Thyroid gland (tissue), 4 donors: ENCODE data around the gene DHRS12. TPM values are rescaled to one million over a fixed set of nuclear protein-coding genes. Genes with fewer than 3 reads are reported as not detected.

Experiments
- DNase-seq, 2 donors: peaks; one replicate each; pipeline ENCODE4 v3.0.0-alpha.2; 2019
- H3K27ac ChIP-seq, 3 donors: fragments of 200-600 bp; sonication (generic); 1 replicate in 2 of 3; 2 replicates in 1 of 3; pipeline ENCODE4 v1.5.1; 2016 to 2019; ENCODE audit warnings: mild to moderate bottlenecking in 1 of 3, moderate library complexity in 1 of 3
- H3K27me3 ChIP-seq: fragments of 200-600 bp; sonication (generic); one replicate; pipeline ENCODE4 v1.5.1; 2019
- H3K36me3 ChIP-seq, 2 donors: fragments of 200-600 bp; sonication (generic); one replicate each; pipeline ENCODE4 v1.5.1; 2016 to 2019
- H3K4me1 ChIP-seq, 2 donors: fragments of 200-600 bp; sonication (generic); one replicate each; pipeline ENCODE4 v1.5.1; 2017 to 2019
- H3K4me3 ChIP-seq, 3 donors: fragments of 200-600 bp; sonication (generic); replicated peaks in 1 of 3; 1 replicate in 2 of 3; 2 replicates in 1 of 3; pipeline ENCODE4 v1.5.1; 2016; ENCODE audit warnings: mild to moderate bottlenecking in 1 of 3
- H3K9me3 ChIP-seq: fragments of 200-600 bp; sonication (generic); one replicate; pipeline ENCODE4 v1.5.1; 2017
- POLR2A ChIP-seq, 2 donors: fragments of 450-650 bp; IDR thresholded peaks; one replicate each; pipeline ENCODE4 v1.6.1; 2017; ENCODE audit warnings: antibody characterized with exemption in 2 of 2, mild to moderate bottlenecking in 2 of 2, moderate library complexity in 1 of 2
- WGBS, 2 donors: methylation state at CpG; one replicate each; pipeline ENCODE4 v1.1.5; 2017; 5-methylcytosine and 5-hydroxymethylcytosine counted together
- intact Hi-C: fragments of 100-400 bp; cut with DNase I; formaldehyde crosslinking; loops from one replicate; pipeline ENCODE4 v1.15.1; 2023
- total RNA-seq, 4 donors: library from RNA; depleted of rRNA; stranded (reverse); fragments of >200 nt; gene quantifications; one replicate each; pipeline ENCODE4 v1.2.3, GENCODE V29; 2016
- TF ChIP-seq, protein P1 (sequence below), 6 experiments: fragments of 200-600 bp in 3 of 6; fragments of 450-650 bp in 3 of 6; sonication (generic) in 3 of 6; IDR thresholded peaks; one replicate each; pipeline ENCODE4 v1.5.1; 2016 to 2019; ENCODE audit warnings: antibody characterized with exemption in 6 of 6, mild to moderate bottlenecking in 2 of 6, inconsistent platforms in 1 of 6, moderate library complexity in 1 of 6

The DHRS12 gene
- total RNA-seq, 4 donors from 2014 or later: 23.1 to 34.2 (median 27.4) TPM

DNA sequence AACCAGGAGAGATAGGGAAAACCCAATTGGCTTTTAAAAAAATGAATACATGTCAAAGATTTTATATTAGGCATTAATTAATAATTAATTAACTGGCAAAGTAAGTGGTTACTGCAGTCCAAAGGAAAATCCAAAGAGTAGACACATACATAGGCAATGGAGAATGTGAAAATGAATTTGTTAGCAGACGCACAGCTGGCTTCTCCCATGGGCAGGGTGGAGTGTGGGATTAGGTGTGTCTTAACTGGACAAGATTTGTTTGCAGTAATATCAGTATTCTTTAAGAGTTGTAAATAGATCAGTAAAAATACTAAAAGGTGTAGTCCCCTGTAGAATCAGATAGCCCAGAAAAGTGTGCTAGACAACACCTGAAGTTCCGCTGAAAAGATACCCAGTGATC is 58.7 kb downstream of the DHRS12 start:
- Histone ChIP-seq H3K9me3 (no peaks in the 10 kb centered on the region), H3K36me3 (peaks cover 5 to 7% of the 10 kb centered on the region in 2 donors), H3K4me3 (no peak overlapping the region), H3K27ac (no peak overlapping the region), H3K27me3 (no peaks in the 10 kb centered on the region), H3K4me1 (no peaks in the 10 kb centered on the region)
- intact Hi-C loops: no loop called here
- no peak for DNase-seq
- WGBS, 2 donors: 91 to 96% methylated on average over 2 of the region's 2 CpGs
- TF ChIP-seq, protein P1, sequence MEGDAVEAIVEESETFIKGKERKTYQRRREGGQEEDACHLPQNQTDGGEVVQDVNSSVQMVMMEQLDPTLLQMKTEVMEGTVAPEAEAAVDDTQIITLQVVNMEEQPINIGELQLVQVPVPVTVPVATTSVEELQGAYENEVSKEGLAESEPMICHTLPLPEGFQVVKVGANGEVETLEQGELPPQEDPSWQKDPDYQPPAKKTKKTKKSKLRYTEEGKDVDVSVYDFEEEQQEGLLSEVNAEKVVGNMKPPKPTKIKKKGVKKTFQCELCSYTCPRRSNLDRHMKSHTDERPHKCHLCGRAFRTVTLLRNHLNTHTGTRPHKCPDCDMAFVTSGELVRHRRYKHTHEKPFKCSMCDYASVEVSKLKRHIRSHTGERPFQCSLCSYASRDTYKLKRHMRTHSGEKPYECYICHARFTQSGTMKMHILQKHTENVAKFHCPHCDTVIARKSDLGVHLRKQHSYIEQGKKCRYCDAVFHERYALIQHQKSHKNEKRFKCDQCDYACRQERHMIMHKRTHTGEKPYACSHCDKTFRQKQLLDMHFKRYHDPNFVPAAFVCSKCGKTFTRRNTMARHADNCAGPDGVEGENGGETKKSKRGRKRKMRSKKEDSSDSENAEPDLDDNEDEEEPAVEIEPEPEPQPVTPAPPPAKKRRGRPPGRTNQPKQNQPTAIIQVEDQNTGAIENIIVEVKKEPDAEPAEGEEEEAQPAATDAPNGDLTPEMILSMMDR (IDR thresholded peaks at IDR 0.05): no peak
- no peak for TF ChIP-seq POLR2A (IDR thresholded peaks at IDR 0.05)

DNA sequence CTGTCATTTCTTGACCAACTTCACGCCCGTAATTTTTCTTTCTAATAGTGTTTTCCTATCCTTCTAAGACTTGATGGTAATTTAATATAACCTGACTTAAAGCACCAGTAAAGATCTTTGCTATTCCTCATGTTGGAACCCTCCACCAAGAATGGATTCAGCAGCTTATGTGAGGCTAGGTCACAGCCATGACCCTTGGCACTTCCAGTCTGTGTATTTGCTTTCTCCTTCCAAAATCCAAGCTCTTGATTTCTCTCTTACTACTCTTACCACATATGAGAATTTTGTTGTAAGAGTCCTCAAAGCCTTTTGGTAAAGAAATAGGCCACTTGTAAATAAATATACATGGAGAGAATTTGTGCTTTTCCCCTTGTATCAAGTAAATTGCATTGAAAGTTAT is 61.4 kb downstream of the DHRS12 start:
- Histone ChIP-seq H3K27me3 (no peaks in the 10 kb centered on the region), H3K4me1 (no peaks in the 10 kb centered on the region), H3K36me3 (peaks cover 3 to 14% of the 10 kb centered on the region in 2 donors), H3K27ac (no peak overlapping the region), H3K4me3 (no peak overlapping the region), H3K9me3 (no peaks in the 10 kb centered on the region)
- 93 to 97% methylated on average over 2 of the region's 2 CpGs for WGBS, 2 donors
- TF ChIP-seq POLR2A (IDR thresholded peaks at IDR 0.05): no peak
- TF ChIP-seq, protein P1 (IDR thresholded peaks at IDR 0.05): no peak
- intact Hi-C loops: no loop called here
- no peak for DNase-seq

DNA sequence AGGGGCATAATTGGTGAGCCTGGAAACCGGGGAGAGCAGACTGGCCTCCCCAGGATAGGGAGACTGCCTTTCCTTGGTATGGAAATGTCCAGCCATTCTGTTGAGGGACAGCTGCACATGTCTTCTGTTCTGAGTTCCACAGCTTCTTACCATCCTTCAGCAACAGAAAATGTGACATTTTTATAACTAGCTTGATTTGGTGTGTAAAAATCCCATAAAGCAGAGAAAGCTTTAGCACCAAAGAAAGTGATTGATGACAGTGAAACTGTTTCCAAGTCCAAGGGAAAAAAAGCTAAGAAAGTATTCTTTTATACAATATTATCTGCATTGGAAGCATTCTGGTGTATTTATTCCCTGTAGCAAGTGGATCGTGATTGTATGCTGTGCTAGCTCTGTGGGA is 61.9 kb downstream of the DHRS12 start:
- WGBS, 2 donors: 94 to 99% methylated on average over 2 of the region's 2 CpGs
- peaks cover 3 to 14% of the 10 kb centered on the region in 2 donors for H3K36me3 ChIP-seq
- H3K9me3 ChIP-seq: no peaks in the 10 kb centered on the region
- intact Hi-C loops: no loop called here
- H3K4me3 ChIP-seq: no peak overlapping the region
- H3K4me1 ChIP-seq: no peaks in the 10 kb centered on the region
- no peak for TF ChIP-seq POLR2A (IDR thresholded peaks at IDR 0.05)
- TF ChIP-seq, protein P1 (IDR thresholded peaks at IDR 0.05): no peak
- DNase-seq: no peak
- H3K27ac ChIP-seq: no peak overlapping the region
- no peaks in the 10 kb centered on the region for H3K27me3 ChIP-seq

DNA sequence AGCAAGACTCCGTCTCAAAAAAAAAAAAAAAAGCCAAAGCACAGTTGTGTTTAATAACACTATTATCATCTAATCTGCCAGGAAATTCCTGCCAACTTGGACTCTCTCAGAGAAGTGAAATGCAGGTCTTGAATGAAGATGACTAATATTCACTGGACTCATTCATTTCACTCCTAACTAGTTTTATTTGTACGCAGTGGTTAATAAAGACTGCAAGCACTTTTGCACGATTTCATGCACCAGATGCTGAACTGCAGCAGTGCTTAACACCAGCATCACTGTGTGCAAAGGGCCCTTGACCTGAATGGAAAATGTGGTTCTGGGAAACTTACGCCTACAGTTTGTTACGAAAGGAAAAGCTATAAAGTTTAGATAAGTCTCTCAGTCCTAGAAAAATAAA is 63.3 kb downstream of the DHRS12 start:
- TF ChIP-seq POLR2A (IDR thresholded peaks at IDR 0.05): no peak
- TF ChIP-seq, protein P1 (IDR thresholded peaks at IDR 0.05): no peak
- 76 to 82% methylated on average over 5 of the region's 5 CpGs for WGBS, 2 donors
- H3K27ac ChIP-seq: peak overlapping the region in 1 of 3 donors; percentile 7
- H3K4me3 ChIP-seq: no peak overlapping the region
- no peaks in the 10 kb centered on the region for H3K9me3 ChIP-seq
- no peaks in the 10 kb centered on the region for H3K27me3 ChIP-seq
- no peaks in the 10 kb centered on the region for H3K4me1 ChIP-seq
- no peak for DNase-seq
- peaks cover 3 to 14% of the 10 kb centered on the region in 2 donors for H3K36me3 ChIP-seq
- intact Hi-C loops: no loop called here

DNA sequence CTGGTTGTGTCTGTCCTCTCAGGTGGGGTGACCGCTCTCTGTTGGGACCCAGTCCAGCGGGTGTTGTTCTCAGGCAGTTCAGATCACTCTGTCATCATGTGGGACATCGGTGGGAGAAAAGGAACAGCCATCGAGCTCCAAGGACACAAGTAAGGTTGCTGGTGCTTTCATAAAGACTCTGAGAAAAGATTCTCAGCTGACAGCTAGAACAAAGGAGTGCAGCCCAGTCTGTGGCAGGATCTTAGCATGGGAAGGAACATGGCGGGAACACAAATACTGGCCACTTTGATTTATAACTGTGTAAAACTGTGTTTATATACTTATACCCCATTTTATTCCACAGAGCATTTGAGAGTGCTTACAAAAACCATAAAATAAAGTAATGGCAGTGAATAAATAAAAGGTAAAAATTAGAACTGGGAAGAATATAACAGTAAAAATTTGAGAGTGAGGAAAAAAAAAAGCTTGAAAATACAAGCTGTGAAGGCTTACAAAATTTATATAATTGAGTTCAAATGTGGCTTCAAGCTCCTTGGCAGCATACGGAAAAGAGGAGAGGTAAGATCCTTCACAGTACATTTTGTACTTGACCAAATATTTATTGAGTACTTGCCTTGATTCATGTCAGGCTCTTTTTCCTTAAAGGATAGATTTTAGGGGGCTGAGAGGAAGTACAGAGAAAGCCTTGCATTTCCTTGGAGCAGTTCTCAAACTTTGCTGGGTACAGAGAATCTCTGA is 64.8 kb downstream of the DHRS12 start:
- no peak for DNase-seq
- H3K27ac ChIP-seq: no peak overlapping the region
- H3K9me3 ChIP-seq: no peaks in the 10 kb centered on the region
- no peaks in the 10 kb centered on the region for H3K4me1 ChIP-seq
- intact Hi-C loops: no loop called here
- no peaks in the 10 kb centered on the region for H3K27me3 ChIP-seq
- 90 to 94% methylated on average over 6 of the region's 6 CpGs for WGBS, 2 donors
- TF ChIP-seq, protein P1 (IDR thresholded peaks at IDR 0.05): no peak
- TF ChIP-seq POLR2A (IDR thresholded peaks at IDR 0.05): no peak
- no peak overlapping the region for H3K4me3 ChIP-seq
- peaks cover 3 to 14% of the 10 kb centered on the region in 2 donors for H3K36me3 ChIP-seq
